Ishikawa (cell line): Measurements from ENCODE around the gene FLNC.

Experiments used
- CEBPB ChIP-seq: IDR thresholded peaks from 2 replicates; pipeline ENCODE4 v1.6.1; 2012
- CREB1 ChIP-seq: IDR thresholded peaks from 2 replicates; pipeline ENCODE4 v1.6.1; 2012; ENCODE audit warnings: low read depth
- EGR1 ChIP-seq: IDR thresholded peaks from 2 replicates; pipeline ENCODE4 v1.6.1; 2012
- EP300 ChIP-seq: IDR thresholded peaks from 2 replicates; pipeline ENCODE4 v1.6.1; 2012; ENCODE audit warnings: borderline replicate concordance
- FOXM1 ChIP-seq: IDR thresholded peaks from 2 replicates; pipeline ENCODE4 v1.6.1; 2012; ENCODE audit warnings: low read depth, borderline replicate concordance
- MAX ChIP-seq: IDR thresholded peaks from 2 replicates; pipeline ENCODE4 v1.6.1; 2012
- NFIC ChIP-seq: IDR thresholded peaks from 2 replicates; pipeline ENCODE4 v1.6.1; 2012
- RAD21 ChIP-seq: IDR thresholded peaks from 2 replicates; pipeline ENCODE4 v1.6.1; 2012; ENCODE audit warnings: low read depth
- REST ChIP-seq: IDR thresholded peaks from 2 replicates; pipeline ENCODE4 v1.6.1; 2012; ENCODE audit warnings: low read depth, mild to moderate bottlenecking
- TAF1 ChIP-seq: IDR thresholded peaks from 2 replicates; pipeline ENCODE4 v1.6.1; 2012; ENCODE audit warnings: low read depth, mild to moderate bottlenecking
- TCF12 ChIP-seq: IDR thresholded peaks from 2 replicates; pipeline ENCODE4 v1.6.1; 2012; ENCODE audit warnings: low read depth
- TEAD4 ChIP-seq: IDR thresholded peaks from 2 replicates; pipeline ENCODE4 v1.6.1; 2012
- USF1 ChIP-seq: IDR thresholded peaks from 2 replicates; pipeline ENCODE4 v1.6.1; 2012
- YY1 ChIP-seq: IDR thresholded peaks from 2 replicates; pipeline ENCODE4 v1.6.1; 2012; ENCODE audit warnings: low read depth
- ZBTB7A ChIP-seq: IDR thresholded peaks from 2 replicates; pipeline ENCODE4 v1.6.1; 2012; ENCODE audit warnings: low read depth

Gene FLNC

GRCh38 chr7:128852537-128853254 lies 22.5 kb downstream of the FLNC start:
- TF ChIP-seq ZBTB7A (no peak), TEAD4 (no peak), YY1 (no peak), EP300 (no peak), FOXM1 (no peak), TAF1 (no peak), USF1 (no peak), MAX (no peak), NFIC (no peak), REST (no peak), TCF12 (no peak), CEBPB (no peak)

GRCh38 chr7:128853799-128854198 lies 23.6 kb downstream of the FLNC start:
- TF ChIP-seq YY1: no peak
- TF ChIP-seq TEAD4: no peak
- TF ChIP-seq USF1: no peak
- no peak for TF ChIP-seq CREB1
- TF ChIP-seq REST: no peak

- TF ChIP-seq TCF12 (no peak), CREB1 (no peak), REST (no peak), NFIC (no peak), USF1 (no peak), EP300 (no peak), YY1 (no peak)
Observed at GRCh38 chr7:128854396-128854795, 24.2 kb downstream of the FLNC start.

GRCh38 chr7:128855559-128855958 lies 25.4 kb downstream of the FLNC start:
- TF ChIP-seq RAD21: no peak
- no peak for TF ChIP-seq USF1
- TF ChIP-seq ZBTB7A: no peak
- TF ChIP-seq TEAD4: no peak
- no peak for TF ChIP-seq CREB1
- no peak for TF ChIP-seq MAX
- no peak for TF ChIP-seq YY1
- no peak for TF ChIP-seq FOXM1
- TF ChIP-seq NFIC: no peak
- no peak for TF ChIP-seq TAF1
- no peak for TF ChIP-seq TCF12
- no peak for TF ChIP-seq CEBPB
- no peak for TF ChIP-seq REST
- no peak for TF ChIP-seq EGR1
- no peak for TF ChIP-seq EP300
